SKM-1 (cell line): ENCODE data around the gene TTC8.
A peak's percentile ranks its signal among the peaks of the same experiment; 100 is the strongest.
"Not testable (repeated sequence)": the region's sequence is repeated elsewhere in the genome, so short reads cannot be mapped to it uniquely, and the experiment has no call there.

Source experiments
- DNase-seq: peaks from one replicate; lab custom pipeline; 2025; ENCODE audit not compliant: unreplicated experiment; lab: John Stamatoyannopoulos, UW

Gene TTC8

GRCh38 chr14:88824314-88825077 lies at the start of gene TTC8:
Gene TTC8 (plus strand): TSS chr14:88824651. CDS start chr14:88824708, 57 bp downstream.
- DNase-seq = peak; percentile 41

GRCh38 chr14:88775532-88775931 lies 48.9 kb upstream of the TTC8 start:
- DNase-seq = no peak

GRCh38 chr14:88785911-88786310 lies 38.5 kb upstream of the TTC8 start:
- DNase-seq = no peak

DNA sequence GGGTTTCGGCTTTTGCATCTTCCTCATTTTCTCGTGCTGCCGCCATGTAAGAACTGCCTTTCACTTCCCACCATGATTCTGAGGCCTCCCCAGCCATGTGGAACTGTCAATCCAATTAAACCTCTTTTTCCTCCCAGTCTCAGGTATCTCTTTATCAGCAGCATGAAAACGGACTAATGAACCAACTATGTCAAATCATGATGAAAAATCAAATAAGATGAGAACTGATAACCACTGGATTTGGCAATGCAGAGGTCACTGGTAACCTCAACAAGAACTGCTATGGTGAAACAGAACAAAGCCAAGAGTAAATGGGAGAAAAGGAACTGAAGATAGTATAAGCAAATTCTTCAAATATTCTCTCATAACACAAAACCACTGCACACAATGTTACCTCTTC lies 37.7 kb upstream of the TTC8 start:
- no peak for DNase-seq

GRCh38 chr14:88789573-88789972 lies 34.9 kb upstream of the TTC8 start:
- not testable (repeated sequence) for DNase-seq

DNA sequence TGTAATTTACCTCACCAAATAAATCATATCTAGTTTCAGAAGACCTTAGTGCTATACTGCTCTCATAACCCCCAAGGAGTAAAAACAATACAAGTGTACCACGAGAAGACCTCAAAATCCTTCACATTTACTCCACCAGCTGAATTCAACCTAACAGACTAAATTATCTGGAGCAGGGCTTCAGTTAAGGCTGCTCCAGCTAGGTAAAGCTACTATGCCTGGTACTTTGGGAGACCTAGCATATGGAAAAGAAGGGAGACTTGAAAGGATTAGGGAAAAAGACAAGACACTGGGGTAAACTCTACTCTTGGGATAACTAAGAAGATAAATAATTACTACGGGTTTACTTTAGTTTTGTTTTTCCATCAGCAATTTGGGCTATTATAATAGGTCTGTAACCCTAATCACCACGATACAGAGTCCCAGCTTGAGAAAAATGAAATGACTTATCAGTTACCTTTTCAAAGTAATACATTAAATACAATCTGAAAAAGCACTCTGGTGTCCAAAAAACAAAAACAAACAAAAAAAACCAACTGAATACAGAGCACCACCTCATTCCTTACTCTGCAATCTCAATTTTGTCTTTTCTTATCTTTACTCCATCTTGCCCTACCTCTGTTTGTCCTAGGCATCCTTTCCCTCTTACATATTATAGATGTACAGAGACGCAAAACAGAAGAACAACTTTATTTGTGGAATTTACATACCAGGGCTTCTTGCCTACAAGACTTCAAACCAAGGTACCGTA lies 33.8 kb upstream of the TTC8 start:
- DNase-seq = no peak

DNA sequence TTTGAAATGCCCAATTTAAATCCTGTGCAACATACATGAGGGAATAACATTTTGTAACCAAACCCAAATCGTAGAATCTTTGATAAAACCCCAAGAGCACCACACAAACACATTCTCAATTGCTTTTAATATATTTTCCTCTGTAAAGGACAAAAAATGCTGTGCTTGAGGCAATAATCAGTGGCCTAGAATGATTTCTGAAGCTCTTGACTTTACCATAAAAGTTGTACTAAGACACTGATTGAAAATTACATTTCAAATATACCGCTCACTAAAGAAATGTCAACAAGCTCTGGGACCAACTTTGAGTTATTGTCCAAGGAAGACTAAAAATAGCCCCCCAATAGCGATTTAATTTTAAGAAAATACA lies 33.2 kb upstream of the TTC8 start:
- DNase-seq = no peak

DNA sequence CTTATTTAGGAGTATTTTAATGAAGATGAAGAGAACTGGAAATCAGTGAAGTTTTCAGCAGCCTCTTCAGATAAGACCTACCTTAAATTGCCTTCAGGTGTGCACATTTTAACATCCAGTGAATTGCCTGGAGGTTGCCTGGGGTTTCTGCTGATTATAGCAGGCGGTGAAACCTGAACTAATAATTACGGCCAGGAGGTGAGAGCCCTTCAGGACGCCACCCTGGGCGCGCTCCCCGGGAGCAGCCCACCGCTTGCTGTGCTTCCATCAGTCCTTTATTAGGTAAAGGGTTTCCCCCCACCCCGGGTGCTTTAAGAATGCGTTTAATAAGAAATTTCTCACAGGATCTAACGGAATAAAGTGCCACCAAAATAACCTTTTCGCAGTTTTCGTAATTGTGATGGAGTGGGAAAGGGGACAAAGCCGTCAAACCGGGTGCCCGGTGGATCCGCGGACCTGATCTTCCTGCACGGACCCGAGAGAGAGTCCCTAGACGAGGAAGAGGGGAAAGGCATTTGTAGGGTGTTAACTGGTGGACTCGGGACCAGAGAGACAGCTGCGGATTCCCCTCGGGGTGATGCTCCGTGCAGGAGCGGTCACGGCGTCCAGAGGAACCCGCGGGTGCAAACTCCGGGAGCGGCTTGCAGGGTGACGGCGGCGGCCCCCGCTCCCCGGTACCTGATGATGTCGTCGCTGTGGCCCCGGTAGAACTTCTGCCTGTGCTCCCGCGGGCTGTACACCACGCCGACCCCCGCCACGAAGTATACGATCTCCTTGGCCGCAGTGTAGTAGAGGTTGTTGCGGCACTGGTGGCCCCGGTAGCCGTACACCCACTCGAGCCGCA lies 32.6 kb upstream of the TTC8 start:
- no peak for DNase-seq

- peak; percentile 31 for DNase-seq
Measured at GRCh38 chr14:88792473-88793258, 31.8 kb upstream of the TTC8 start, which contains the start of gene EML5. Gene EML5 (minus strand): TSS chr14:88792953. CDS start chr14:88792503, 450 bp downstream.

DNA sequence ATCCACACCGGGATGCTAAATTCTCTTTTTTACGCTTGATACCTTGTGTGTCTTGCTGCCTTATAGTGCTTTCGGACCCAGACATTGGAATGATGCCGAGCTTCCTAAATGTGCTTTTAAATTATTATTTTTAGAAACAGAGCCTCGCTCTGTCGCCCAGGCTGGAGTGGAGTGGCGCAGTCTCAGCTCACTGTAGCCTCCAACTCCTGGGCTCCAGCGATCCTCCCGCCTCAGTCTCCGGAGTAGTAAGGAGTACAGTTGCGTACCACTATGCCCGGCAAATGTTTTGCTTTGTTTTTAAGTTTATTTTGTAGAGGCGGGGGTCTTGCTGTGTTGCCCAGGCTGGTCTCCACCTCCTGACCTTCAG lies 31.2 kb upstream of the TTC8 start:
- DNase-seq = no peak

DNA sequence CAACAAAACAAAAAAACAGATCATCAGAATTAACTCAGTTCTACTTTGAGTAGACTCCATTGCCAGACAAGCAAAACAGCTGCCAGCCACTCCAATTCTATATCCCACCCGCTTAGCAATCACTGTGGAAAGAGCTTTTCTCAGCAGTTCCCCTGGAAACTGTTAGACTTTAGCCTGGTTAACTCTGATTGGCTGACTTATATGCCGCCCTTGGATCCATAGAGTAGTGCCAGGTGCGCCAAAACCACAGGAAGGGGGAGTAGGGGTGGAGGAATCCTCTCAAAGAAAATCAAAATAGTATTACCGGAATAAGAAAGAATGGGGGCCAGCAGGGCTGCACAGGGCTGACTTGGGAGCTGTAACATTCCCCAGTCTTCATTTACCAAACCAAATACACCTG lies 26.3 kb upstream of the TTC8 start:
- no peak for DNase-seq

- no peak for DNase-seq
Measured at GRCh38 chr14:88799522-88799921, 24.9 kb upstream of the TTC8 start.

DNA sequence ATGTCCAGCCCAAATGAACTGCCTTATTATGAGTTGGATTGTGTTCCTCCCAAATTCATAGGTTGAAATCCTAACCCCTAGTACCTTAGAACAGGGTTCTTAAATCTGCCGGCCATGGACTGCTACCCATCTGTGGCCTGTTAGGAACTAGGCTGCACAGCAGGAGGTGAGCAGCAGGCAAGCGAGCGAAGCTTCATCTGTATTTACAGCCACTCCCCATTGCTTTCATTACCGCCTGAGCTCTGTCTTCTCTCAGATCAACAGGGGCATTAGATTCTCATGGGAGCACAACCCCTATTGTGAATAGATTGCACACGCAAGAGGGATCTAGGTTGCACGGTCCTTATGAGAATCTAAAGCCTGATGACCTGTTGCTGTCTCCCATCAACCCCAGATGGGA lies 21.9 kb upstream of the TTC8 start:
- DNase-seq = no peak

- DNase-seq = no peak
Measured at GRCh38 chr14:88804035-88804434, 20.4 kb upstream of the TTC8 start.

DNA sequence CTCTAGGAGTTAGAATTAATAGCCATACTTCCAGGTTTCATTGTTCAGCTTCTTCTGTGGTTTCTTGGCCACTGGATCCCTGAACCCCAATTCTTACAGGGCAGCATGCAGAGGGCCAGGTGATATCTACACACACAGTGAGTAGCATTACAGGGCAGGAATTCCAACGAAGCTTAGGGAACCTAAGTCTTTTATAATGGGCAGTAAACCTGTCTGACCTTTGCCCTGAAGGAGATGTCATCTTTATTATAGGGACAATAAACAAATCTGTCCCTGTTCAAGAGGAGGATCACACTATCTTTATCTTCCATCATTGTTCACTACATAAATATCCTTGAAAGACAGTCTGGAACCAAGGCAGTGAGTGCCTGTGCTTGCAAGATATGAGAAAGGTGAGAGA lies 20.0 kb upstream of the TTC8 start:
- no peak for DNase-seq

DNA sequence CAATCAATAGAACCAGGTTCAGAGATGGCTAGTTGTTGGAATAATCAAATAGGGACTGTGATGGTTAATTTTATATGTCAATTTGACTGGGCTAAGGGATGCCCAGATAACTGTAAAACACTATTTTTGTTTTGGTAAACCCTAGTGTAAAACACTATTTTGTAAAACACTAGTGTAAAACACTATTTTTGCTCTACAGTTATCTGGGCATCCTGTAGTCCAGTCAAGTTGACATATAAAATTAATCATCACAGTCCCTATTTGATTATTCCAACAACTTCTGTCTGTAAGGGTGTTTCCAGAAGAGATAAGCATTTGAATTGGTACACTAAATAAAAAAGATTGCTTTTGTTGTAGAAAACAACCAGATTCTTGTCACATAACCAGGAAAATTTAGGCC lies 16.1 kb upstream of the TTC8 start:
- DNase-seq = no peak

- no peak for DNase-seq
Measured at GRCh38 chr14:88815980-88816379, 8.5 kb upstream of the TTC8 start.

- no peak for DNase-seq
Measured at GRCh38 chr14:88818018-88818417, 6.4 kb upstream of the TTC8 start.

- not testable (repeated sequence) for DNase-seq
Measured at GRCh38 chr14:88819674-88820073, 4.8 kb upstream of the TTC8 start.

GRCh38 chr14:88821378-88821777 lies 3.1 kb upstream of the TTC8 start:
- no peak for DNase-seq

- no peak for DNase-seq
Measured at GRCh38 chr14:88821888-88822287, 2.6 kb upstream of the TTC8 start.
